Activated CD4-positive, CD25-positive, alpha-beta regulatory T cell treated with anti-CD3 and anti-CD28 coated beads, Interleukin-2, amount 50 U/mL, for 24 hours (primary cell): Measurements from ENCODE around the gene SYT3.
A peak's percentile ranks its signal among the peaks of the same experiment; 100 is the strongest.
"Not testable (repeated sequence)": the region's sequence is repeated elsewhere in the genome, so short reads cannot be mapped to it uniquely, and the experiment has no call there.

ENCODE experiments used
- ATAC-seq, 2 donors: fragments of 150-1000 bp; cut with Tn5 transposase; one replicate each; pipeline ENCODE4 v1.10.0; 2021; ENCODE audit warnings: mild to moderate bottlenecking in 1 of 2, moderate library complexity in 1 of 2

Gene SYT3

GRCh38 chr19:50602089-50602422, 37.6 kb downstream of the SYT3 start:
- ATAC-seq = no peak

- peak in 1 of 2 donors; percentile 51 for ATAC-seq
Measured at GRCh38 chr19:50601407-50602088, 38.1 kb downstream of the SYT3 start.

GRCh38 chr19:50599427-50599826, 40.3 kb downstream of the SYT3 start:
- no peak for ATAC-seq

- ATAC-seq = no peak
Measured at GRCh38 chr19:50590191-50590590, 49.5 kb downstream of the SYT3 start.

- ATAC-seq = not testable (repeated sequence)
Measured at GRCh38 chr19:50581795-50582660, 57.7 kb downstream of the SYT3 start.

- ATAC-seq = no peak
Measured at GRCh38 chr19:50580970-50581634, 58.6 kb downstream of the SYT3 start.

GRCh38 chr19:50580240-50580639, 59.4 kb downstream of the SYT3 start:
- no peak for ATAC-seq

- ATAC-seq = not testable (repeated sequence)
Measured at GRCh38 chr19:50576769-50577168, 62.9 kb downstream of the SYT3 start.

GRCh38 chr19:50573741-50574461, 65.8 kb downstream of the SYT3 start:
- no peak for ATAC-seq
